Loucy (cell line): ENCODE results near the gene ODF2.

Experiments
- H2AFZ ChIP-seq: fragments of 200-600 bp; sonication (generic); 2 replicates; pipeline ENCODE4 v1.6.0; 2016; ENCODE audit warnings: antibody characterized with exemption, mild to moderate bottlenecking, low read length, moderate library complexity
- H3F3A ChIP-seq: fragments of 200-600 bp; 2 replicates; pipeline ENCODE4 v1.6.0; 2016; ENCODE audit warnings: antibody characterized with exemption, low read depth, mild to moderate bottlenecking
- H3K27me3 ChIP-seq: fragments of 200-600 bp; sonication (generic); 2 replicates; pipeline ENCODE4 v1.6.1; 2014; ENCODE audit warnings: low read length, mild to moderate bottlenecking; ENCODE audit not compliant: insufficient read depth, poor library complexity, severe bottlenecking
- H3K36me3 ChIP-seq: fragments of 200-600 bp; sonication (generic); 2 replicates; pipeline ENCODE4 v1.6.1; 2016; ENCODE audit warnings: low read length; ENCODE audit not compliant: insufficient read depth
- H3K4me1 ChIP-seq: fragments of 200-600 bp; sonication (generic); 2 replicates; pipeline ENCODE4 v1.5.1; 2014; ENCODE audit warnings: low read length, mild to moderate bottlenecking; ENCODE audit not compliant: insufficient read depth, poor library complexity, severe bottlenecking
- H3K4me2 ChIP-seq: fragments of 200-600 bp; sonication (generic); 2 replicates; pipeline ENCODE4 v1.6.0; 2014; ENCODE audit warnings: antibody characterized with exemption, low read length, low read depth, mild to moderate bottlenecking; ENCODE audit not compliant: poor library complexity, severe bottlenecking
- H3K4me3 ChIP-seq: fragments of 200-600 bp; sonication (generic); 2 replicates; pipeline ENCODE4 v1.5.1; 2014; ENCODE audit warnings: low read length, mild to moderate bottlenecking, mixed read lengths; ENCODE audit not compliant: poor library complexity, severe bottlenecking
- H3K79me2 ChIP-seq: fragments of 200-600 bp; sonication (generic); 2 replicates; pipeline ENCODE4 v1.6.1; 2014; ENCODE audit warnings: low read length; ENCODE audit not compliant: insufficient read depth
- H3K9ac ChIP-seq: fragments of 200-600 bp; sonication (generic); 2 replicates; pipeline ENCODE4 v1.6.0; 2014; ENCODE audit warnings: mild to moderate bottlenecking, low read depth, low read length, moderate library complexity; ENCODE audit not compliant: poor library complexity, severe bottlenecking
- H3K9me2 ChIP-seq: fragments of 200-600 bp; sonication (generic); replicated peaks from 2 replicates; pipeline ENCODE4 v1.6.1; 2016; ENCODE audit warnings: low read depth, low read length, mixed read lengths
- H3K9me3 ChIP-seq: fragments of 200-600 bp; sonication (generic); 2 replicates; pipeline ENCODE4 v1.6.1; 2014; ENCODE audit warnings: mild to moderate bottlenecking, antibody characterized with exemption, low read length, low read depth; ENCODE audit not compliant: insufficient read depth
- H4K20me1 ChIP-seq: fragments of 200-600 bp; sonication (generic); 2 replicates; pipeline ENCODE4 v1.6.0; 2014; ENCODE audit warnings: antibody characterized with exemption, low read length, mild to moderate bottlenecking; ENCODE audit not compliant: insufficient read depth, poor library complexity, severe bottlenecking
- CTCF ChIP-seq: fragments of 200-600 bp; sonication (generic); conservative IDR thresholded peaks from 2 replicates; pipeline ENCODE4 v1.5.1; 2014; ENCODE audit warnings: mild to moderate bottlenecking, antibody characterized with exemption, low read length
- EZH2phosphoT487 ChIP-seq: fragments of 200-600 bp; IDR thresholded peaks from 2 replicates; pipeline ENCODE4 v1.6.1; 2018; ENCODE audit warnings: antibody characterized with exemption, mild to moderate bottlenecking, moderate library complexity, borderline replicate concordance

Gene ODF2

GRCh38 chr9:128484686-128485413 lies 29.0 kb downstream of the ODF2 start:
- no peaks in the 10 kb centered on the region for H3K79me2 ChIP-seq
- H2AFZ ChIP-seq, result no peak overlapping the region
- H3K27me3 ChIP-seq, result no peaks in the 10 kb centered on the region
- no peak for TF ChIP-seq EZH2phosphoT487
- no peak for TF ChIP-seq CTCF
- no peak overlapping the region for H3K9ac ChIP-seq
- no peaks in the 10 kb centered on the region for H3K9me3 ChIP-seq
- H3K4me2 ChIP-seq, result no peak overlapping the region
- H4K20me1 ChIP-seq, result no peaks in the 10 kb centered on the region
- H3K4me1 ChIP-seq, result no peaks in the 10 kb centered on the region
- no peaks in the 10 kb centered on the region for H3F3A ChIP-seq
- H3K4me3 ChIP-seq, result no peak overlapping the region
- no peaks in the 10 kb centered on the region for H3K9me2 ChIP-seq
- H3K36me3 ChIP-seq, result peaks cover 82% of the 10 kb centered on the region; the same call in 1 of the 2 replicates

- Histone ChIP-seq H2AFZ (no peak overlapping the region), H3K9me2 (no peaks in the 10 kb centered on the region), H3F3A (no peaks in the 10 kb centered on the region), H3K27me3 (no peaks in the 10 kb centered on the region), H3K4me1 (no peaks in the 10 kb centered on the region), H3K79me2 (no peaks in the 10 kb centered on the region), H3K4me3 (no peak overlapping the region), H3K36me3 (peaks cover 85% of the 10 kb centered on the region; the same call in 1 of the 2 replicates), H4K20me1 (no peaks in the 10 kb centered on the region), H3K9me3 (no peaks in the 10 kb centered on the region), H3K9ac (no peak overlapping the region), H3K4me2 (no peak overlapping the region)
- TF ChIP-seq CTCF (no peak), EZH2phosphoT487 (no peak)
These were observed 29.6 kb downstream of the ODF2 start for GRCh38 chr9:128485414-128485855.

DNA sequence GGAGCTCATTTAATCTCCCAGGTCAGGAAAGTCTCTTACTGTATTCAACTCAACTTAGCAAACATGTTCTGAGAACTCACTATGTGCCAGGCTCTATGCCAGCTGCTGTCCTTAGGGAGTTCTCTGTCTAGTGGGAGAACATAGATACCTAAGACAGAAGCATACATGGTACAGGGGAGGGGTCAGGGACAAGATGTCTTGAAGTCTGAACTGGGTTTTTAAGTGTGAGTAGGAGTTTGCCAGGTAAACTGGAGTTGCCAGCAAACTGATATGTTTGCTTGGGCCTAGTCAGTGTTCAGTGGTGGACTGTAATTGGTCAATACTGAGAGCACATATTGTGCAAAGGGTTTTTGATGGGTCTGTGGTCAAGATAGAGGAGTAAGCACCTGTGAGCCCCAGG lies 30.4 kb downstream of the ODF2 start:
- Histone ChIP-seq H3K9me2 (no peaks in the 10 kb centered on the region), H3K27me3 (no peaks in the 10 kb centered on the region), H3K4me3 (no peak overlapping the region), H4K20me1 (no peaks in the 10 kb centered on the region), H3K4me2 (no peak overlapping the region), H2AFZ (no peak overlapping the region), H3K4me1 (no peaks in the 10 kb centered on the region), H3K9ac (no peak overlapping the region), H3K36me3 (peaks cover 81% of the 10 kb centered on the region; the same call in 1 of the 2 replicates), H3K9me3 (no peaks in the 10 kb centered on the region), H3F3A (no peaks in the 10 kb centered on the region), H3K79me2 (no peaks in the 10 kb centered on the region)
- TF ChIP-seq EZH2phosphoT487 (no peak), CTCF (no peak)
